HepG2 (cell line): ENCODE results near the gene CMIP. TPM values are rescaled to one million over a fixed set of nuclear protein-coding genes. Genes with fewer than 3 reads are reported as not detected.

ENCODE experiments used
- ARNT2 ChIP-seq: sonication (generic); formaldehyde crosslinking; IDR thresholded peaks from 2 replicates; pipeline ENCODE4 v1.8.0; 2022; ENCODE audit warnings: mild to moderate bottlenecking, low read depth, missing genetic modification reagents, moderate library complexity
- CEBPZ ChIP-seq: IDR thresholded peaks from 2 replicates; pipeline ENCODE4 v1.6.1; 2012; ENCODE audit warnings: low read length, improper control_type of control experiment
- DZIP1 ChIP-seq: sonication (generic); formaldehyde crosslinking; IDR thresholded peaks from 2 replicates; pipeline ENCODE4 v1.5.0; 2020; ENCODE audit warnings: mild to moderate bottlenecking, missing genetic modification reagents
- ELF1 ChIP-seq: sonication (generic); formaldehyde crosslinking; IDR thresholded peaks from 2 replicates; pipeline ENCODE4 v1.4.0; 2020; ENCODE audit warnings: missing genetic modification reagents
- GATAD2A ChIP-seq: IDR thresholded peaks from 2 replicates; pipeline ENCODE4 v1.6.1; 2016
- ISL2 ChIP-seq: sonication (generic); formaldehyde crosslinking; IDR thresholded peaks from 2 replicates; pipeline ENCODE4 v1.5.0; 2020; ENCODE audit warnings: missing genetic modification reagents
- NCOA1 ChIP-seq: sonication (generic); formaldehyde crosslinking; IDR thresholded peaks from 2 replicates; pipeline ENCODE4 v1.9.0; 2021; ENCODE audit warnings: missing genetic modification reagents
- NCOA2 ChIP-seq: sonication (generic); formaldehyde crosslinking; IDR thresholded peaks from 2 replicates; pipeline ENCODE4 v1.8.0; 2022; ENCODE audit warnings: inconsistent platforms
- NKX3-1 ChIP-seq: sonication (generic); formaldehyde crosslinking; IDR thresholded peaks from 2 replicates; pipeline ENCODE4 v1.5.0; 2020; ENCODE audit warnings: missing genetic modification reagents
- NR2C2 ChIP-seq: sonication (generic); formaldehyde crosslinking; IDR thresholded peaks from 2 replicates; pipeline ENCODE4 v1.4.0; 2020; ENCODE audit warnings: missing genetic modification reagents, mild to moderate bottlenecking, moderate library complexity, borderline replicate concordance
- NR2F2 ChIP-seq: IDR thresholded peaks from 2 replicates; pipeline ENCODE4 v1.6.1; 2012; ENCODE audit warnings: low read depth, inconsistent platforms, borderline replicate concordance
- TAF15 ChIP-seq: fragments of 200-400 bp; formaldehyde crosslinking; IDR thresholded peaks from one replicate; pipeline ENCODE4 v1.6.1; 2018; ENCODE audit warnings: mild to moderate bottlenecking, low read depth, low read length; ENCODE audit not compliant: poor library complexity, severe bottlenecking
- ZBTB7B ChIP-seq: sonication (generic); formaldehyde crosslinking; IDR thresholded peaks from 2 replicates; pipeline ENCODE4 v1.4.0; 2020; ENCODE audit warnings: missing genetic modification reagents
- ZC3H13 ChIP-seq: sonication (generic); formaldehyde crosslinking; IDR thresholded peaks from 2 replicates; pipeline ENCODE4 v1.8.1; 2023; ENCODE audit warnings: mild to moderate bottlenecking, missing genetic modification reagents, moderate library complexity
- ZNF253 ChIP-seq: sonication (generic); formaldehyde crosslinking; IDR thresholded peaks from 2 replicates; pipeline ENCODE4 v1.8.0; 2022; ENCODE audit warnings: mild to moderate bottlenecking, missing genetic modification reagents, borderline replicate concordance
- ZNF572 ChIP-seq: sonication (generic); formaldehyde crosslinking; IDR thresholded peaks from 2 replicates; pipeline ENCODE4 v1.5.1; 2020; ENCODE audit warnings: mild to moderate bottlenecking, missing genetic modification reagents
- ZNF691 ChIP-seq: sonication (generic); formaldehyde crosslinking; IDR thresholded peaks from 2 replicates; pipeline ENCODE4 v1.4.0; 2020; ENCODE audit warnings: missing genetic modification reagents, low read depth, mild to moderate bottlenecking, borderline replicate concordance
- ZNF746 ChIP-seq: sonication (generic); formaldehyde crosslinking; IDR thresholded peaks from 2 replicates; pipeline ENCODE4 v1.8.0; 2022; ENCODE audit warnings: mild to moderate bottlenecking, missing genetic modification reagents
- polyA plus RNA-seq, 8 experiments: library from polyadenylated mRNA; depleted of rRNA in 3 of 8; stranded (reverse) in 7 of 8; unstranded in 1 of 8; fragments of >200 nt; fragmentation: Illumina TruSeq in 4 of 8; extraction: Trizol in 4 of 8; gene quantifications; 2 replicates each; pipeline versions ENCODE4 v1.2.1 to v1.2.3, GENCODE V29; 2011 to 2016; ENCODE audit warnings: low read depth in 4 of 8, missing spikeins in 1 of 8, mixed read lengths in 1 of 8; ENCODE audit not compliant: insufficient read depth in 1 of 8
- total RNA-seq, 5 experiments: library from RNA; depleted of rRNA; stranded (reverse); fragments of >200 nt; fragmentation: Illumina TruSeq; extraction: Trizol; gene quantifications; 2 replicates each; pipeline ENCODE4 v1.2.3, GENCODE V29; 2016; ENCODE audit warnings: low read depth in 1 of 5
- TF ChIP-seq, protein P1 (sequence below): fragments of 450-650 bp; IDR thresholded peaks from 2 replicates; pipeline ENCODE4 v1.6.1; 2017
- TF ChIP-seq, protein P2 (sequence below): sonication (generic); formaldehyde crosslinking; IDR thresholded peaks from 2 replicates; pipeline ENCODE4 v1.8.0; 2022; ENCODE audit warnings: missing genetic modification reagents, low read depth, mild to moderate bottlenecking, borderline replicate concordance
- TF ChIP-seq, protein P3 (sequence below): sonication (generic); formaldehyde crosslinking; IDR thresholded peaks from 2 replicates; pipeline ENCODE4 v1.8.1; 2023; ENCODE audit warnings: mild to moderate bottlenecking, missing genetic modification reagents, borderline replicate concordance

The CMIP gene
- total and polyA plus RNA-seq, 2 of the 13 experiments (the other 11 are each of a cell fraction or from before 2014, with no cell fraction given): 10.9 to 18.1 TPM

- TF ChIP-seq CEBPZ: no peak
- TF ChIP-seq NCOA2 (CRISPR knock-in tag): peak; percentile 75
- no peak for TF ChIP-seq ZNF572 (CRISPR knock-in tag)
- peak; percentile 93 for TF ChIP-seq GATAD2A (CRISPR knock-in tag)
- 0 out of 2 replicates have a peak, but pooled peaks have one; percentile 28 for TF ChIP-seq ZC3H13 (CRISPR knock-in tag)
- 0 out of 2 replicates have a peak, but pooled peaks have one; percentile 28 for TF ChIP-seq ARNT2
- no peak; the same call in 1 of the 2 replicates for TF ChIP-seq ZBTB7B (CRISPR knock-in tag)
- peak; percentile 93 for TF ChIP-seq ZNF746
- TF ChIP-seq, protein P1, sequence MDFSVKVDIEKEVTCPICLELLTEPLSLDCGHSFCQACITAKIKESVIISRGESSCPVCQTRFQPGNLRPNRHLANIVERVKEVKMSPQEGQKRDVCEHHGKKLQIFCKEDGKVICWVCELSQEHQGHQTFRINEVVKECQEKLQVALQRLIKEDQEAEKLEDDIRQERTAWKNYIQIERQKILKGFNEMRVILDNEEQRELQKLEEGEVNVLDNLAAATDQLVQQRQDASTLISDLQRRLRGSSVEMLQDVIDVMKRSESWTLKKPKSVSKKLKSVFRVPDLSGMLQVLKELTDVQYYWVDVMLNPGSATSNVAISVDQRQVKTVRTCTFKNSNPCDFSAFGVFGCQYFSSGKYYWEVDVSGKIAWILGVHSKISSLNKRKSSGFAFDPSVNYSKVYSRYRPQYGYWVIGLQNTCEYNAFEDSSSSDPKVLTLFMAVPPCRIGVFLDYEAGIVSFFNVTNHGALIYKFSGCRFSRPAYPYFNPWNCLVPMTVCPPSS: no peak
- no peak for TF ChIP-seq ZNF253 (CRISPR knock-in tag)
- peak; percentile 59 for TF ChIP-seq NR2F2
- TF ChIP-seq ISL2 (CRISPR knock-in tag): no peak; the same call in 1 of the 2 replicates
- 0 out of 2 replicates have a peak, but pooled peaks have one; percentile 90 for TF ChIP-seq NCOA1 (CRISPR knock-in tag)
- TF ChIP-seq NKX3-1: no peak
- TF ChIP-seq, protein P2, sequence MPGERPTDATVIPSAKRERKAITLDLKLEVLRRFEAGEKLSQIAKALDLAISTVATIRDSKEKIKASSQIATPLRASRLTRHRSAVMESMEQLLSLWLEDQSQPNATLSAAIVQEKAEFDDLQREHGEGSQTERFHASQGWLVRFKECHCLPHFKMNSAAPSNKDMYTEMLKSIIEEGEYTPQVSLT (CRISPR knock-in tag): no peak
- no peak for TF ChIP-seq DZIP1 (CRISPR knock-in tag)
- TF ChIP-seq TAF15: no peak
- TF ChIP-seq ZNF691 (CRISPR knock-in tag): no peak
- TF ChIP-seq NR2C2 (CRISPR knock-in tag): peak; percentile 84; the same call in 1 of the 2 replicates
- TF ChIP-seq ELF1 (CRISPR knock-in tag): peak; percentile 21; the same call in 1 of the 2 replicates
- TF ChIP-seq, protein P3, sequence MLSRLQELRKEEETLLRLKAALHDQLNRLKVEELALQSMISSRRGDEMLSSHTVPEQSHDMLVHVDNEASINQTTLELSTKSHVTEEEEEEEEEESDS (CRISPR knock-in tag): no peak; the same call in 1 of the 2 replicates
These were observed 104.4 kb downstream of the CMIP start (continued) for GRCh38 chr16:81548876-81549546.
